Measurements from ENCODE around the gene PLCB4.

PLCB4 gene

DNA sequence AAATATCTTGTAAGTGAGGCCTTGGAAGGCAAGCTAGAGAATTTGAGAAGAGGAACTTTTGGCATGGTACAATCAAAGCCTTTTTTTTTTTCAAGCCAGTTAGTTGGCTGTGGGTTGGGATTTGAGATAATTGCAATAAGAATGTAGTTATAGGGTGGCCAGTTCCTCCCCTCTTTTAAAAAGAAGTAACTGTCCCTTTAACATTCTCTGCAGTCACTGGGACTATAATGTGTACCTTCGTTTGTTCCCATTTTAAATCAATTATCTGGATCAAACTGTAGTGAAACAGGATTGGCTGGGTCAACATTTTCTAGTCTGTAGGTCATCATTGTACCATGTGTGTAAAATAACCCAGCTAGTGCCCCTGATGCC, 233.2 kb downstream of the PLCB4 start:
- DNase-seq (ENCODE audit: low read depth in 2 of 2, low spot score in 1 of 2) = no peak

DNA sequence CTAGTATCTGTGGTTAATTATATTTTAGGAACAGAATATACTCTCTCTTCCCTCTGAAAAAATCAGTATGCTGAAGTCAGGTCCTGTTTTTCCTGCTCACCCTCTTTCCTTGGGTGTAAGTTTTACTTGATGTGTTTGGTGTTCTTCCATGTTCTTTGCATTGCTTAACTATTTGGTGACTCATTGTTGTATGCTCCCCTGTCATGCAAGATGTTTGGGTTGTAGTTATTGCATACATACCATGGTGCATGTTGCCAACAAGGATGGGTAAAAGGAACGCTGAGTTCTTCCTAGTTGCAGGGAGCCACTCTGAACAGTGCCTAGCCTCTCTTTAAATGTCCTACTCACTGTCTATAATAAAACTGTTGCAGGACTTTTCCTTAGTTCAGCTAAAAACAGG, 237.6 kb downstream of the PLCB4 start:
- no peak for DNase-seq (ENCODE audit: low read depth in 2 of 2, low spot score in 1 of 2)

DNA sequence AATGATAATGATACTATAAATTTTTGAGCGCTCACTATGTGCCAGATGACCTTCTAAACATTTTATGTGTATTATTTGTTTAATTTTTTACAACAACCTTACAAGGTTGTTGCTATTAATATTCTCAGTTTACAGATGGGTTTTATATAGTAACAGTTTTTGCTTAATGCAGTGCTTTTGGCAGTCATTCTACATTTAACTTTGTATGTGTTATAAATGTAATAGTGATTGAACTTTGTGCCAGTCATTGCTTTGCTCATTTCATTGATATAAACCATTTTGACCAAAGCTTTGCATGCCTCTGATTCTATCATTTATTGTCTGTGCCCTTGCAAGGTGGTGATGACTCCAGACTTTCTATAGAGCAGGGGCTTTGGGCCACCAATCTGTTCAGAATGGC, 239.2 kb downstream of the PLCB4 start:
- DNase-seq (ENCODE audit: low read depth in 2 of 2, low spot score in 1 of 2) = no peak

- DNase-seq (ENCODE audit: low read depth in 2 of 2, low spot score in 1 of 2) = no peak
Measured at GRCh38 chr20:9311132-9311531, 242.2 kb downstream of the PLCB4 start.

DNA sequence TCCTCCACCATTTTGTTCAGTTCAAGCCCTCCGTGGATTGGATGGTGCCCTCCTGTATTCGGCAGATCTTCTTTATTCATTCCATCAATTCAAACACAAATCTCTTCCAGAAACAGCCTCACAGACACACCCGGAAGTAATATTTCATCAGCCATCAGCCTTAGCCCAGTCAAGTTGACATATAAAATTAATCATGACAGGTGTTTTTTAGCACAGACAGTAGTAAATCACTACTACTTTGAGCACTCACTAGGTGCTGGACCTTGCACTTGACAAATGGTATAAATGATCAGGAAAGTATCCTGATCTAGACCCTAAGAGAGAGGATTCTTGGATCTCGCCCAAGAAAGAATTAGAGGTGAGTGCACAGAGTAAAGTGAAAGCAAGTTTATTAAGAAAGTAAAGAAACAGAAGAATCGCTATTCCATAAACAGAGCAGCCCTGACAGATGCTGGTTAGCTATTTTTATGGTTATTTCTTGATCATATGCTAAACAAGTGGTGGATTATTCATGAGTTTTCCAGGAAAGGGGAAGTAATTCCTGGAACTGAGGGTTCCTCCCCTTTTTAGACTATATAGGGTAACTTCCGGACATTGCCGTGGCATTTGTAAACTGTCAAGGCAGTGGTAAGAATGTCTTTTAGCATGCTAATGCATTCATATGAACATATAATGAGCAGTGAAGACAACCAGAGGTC, 250.9 kb downstream of the PLCB4 start:
- DNase-seq (ENCODE audit: low read depth in 2 of 2, low spot score in 1 of 2) = no peak

GRCh38 chr20:9321007-9321406, 252.1 kb downstream of the PLCB4 start:
- DNase-seq (ENCODE audit: low read depth in 2 of 2, low spot score in 1 of 2) = no peak

- no peak for DNase-seq (ENCODE audit: low read depth in 2 of 2, low spot score in 1 of 2)
Measured at GRCh38 chr20:9322661-9323060, 253.8 kb downstream of the PLCB4 start.

DNA sequence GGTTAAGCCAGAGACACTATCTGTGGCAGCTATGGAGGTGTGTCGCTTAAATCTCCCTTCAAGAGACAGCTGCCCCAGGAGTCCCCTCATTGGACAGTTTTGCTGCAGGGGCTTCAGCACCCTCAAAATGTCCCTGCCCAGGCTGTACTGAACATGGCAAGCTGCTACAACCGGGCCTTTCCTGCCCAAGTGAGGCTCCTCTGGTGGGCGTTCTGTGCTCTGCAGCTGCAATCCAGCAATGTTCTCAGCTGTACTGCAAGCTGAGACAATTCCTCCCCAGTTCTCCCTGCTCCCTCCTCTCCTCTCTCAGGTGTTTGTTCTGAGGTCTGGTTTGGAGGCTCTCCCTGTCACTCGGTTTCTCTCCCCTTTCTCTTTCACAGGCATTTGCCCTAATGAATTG, 254.7 kb downstream of the PLCB4 start:
- DNase-seq (ENCODE audit: low read depth in 2 of 2, low spot score in 1 of 2) = no peak

- DNase-seq (ENCODE audit: low read depth in 2 of 2, low spot score in 1 of 2) = no peak
Measured at GRCh38 chr20:9329355-9330101, 260.6 kb downstream of the PLCB4 start.

DNA sequence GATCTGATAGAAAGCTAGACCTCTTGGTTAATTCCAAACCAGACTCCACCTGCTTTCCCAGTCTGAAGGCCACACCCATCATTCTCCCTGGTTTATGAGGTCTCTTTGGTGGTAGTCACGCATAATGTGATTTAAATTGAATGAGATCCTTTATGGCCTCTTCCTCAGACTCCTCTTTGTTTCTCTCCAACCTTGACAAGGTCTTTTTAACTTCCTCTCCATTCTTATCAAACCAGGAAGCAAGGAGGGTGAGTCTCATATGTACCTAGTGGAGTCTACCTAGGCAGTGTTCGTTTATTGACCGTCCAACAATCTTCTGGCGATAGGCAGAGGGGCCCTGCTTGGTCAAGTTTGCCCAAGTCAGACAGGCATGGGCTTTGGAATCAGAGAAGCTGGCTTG, 261.3 kb downstream of the PLCB4 start:
- DNase-seq (ENCODE audit: low read depth in 2 of 2, low spot score in 1 of 2) = no peak

- DNase-seq (ENCODE audit: low read depth in 2 of 2, low spot score in 1 of 2) = no peak
Measured at GRCh38 chr20:9331707-9332435, 263.0 kb downstream of the PLCB4 start.

DNA sequence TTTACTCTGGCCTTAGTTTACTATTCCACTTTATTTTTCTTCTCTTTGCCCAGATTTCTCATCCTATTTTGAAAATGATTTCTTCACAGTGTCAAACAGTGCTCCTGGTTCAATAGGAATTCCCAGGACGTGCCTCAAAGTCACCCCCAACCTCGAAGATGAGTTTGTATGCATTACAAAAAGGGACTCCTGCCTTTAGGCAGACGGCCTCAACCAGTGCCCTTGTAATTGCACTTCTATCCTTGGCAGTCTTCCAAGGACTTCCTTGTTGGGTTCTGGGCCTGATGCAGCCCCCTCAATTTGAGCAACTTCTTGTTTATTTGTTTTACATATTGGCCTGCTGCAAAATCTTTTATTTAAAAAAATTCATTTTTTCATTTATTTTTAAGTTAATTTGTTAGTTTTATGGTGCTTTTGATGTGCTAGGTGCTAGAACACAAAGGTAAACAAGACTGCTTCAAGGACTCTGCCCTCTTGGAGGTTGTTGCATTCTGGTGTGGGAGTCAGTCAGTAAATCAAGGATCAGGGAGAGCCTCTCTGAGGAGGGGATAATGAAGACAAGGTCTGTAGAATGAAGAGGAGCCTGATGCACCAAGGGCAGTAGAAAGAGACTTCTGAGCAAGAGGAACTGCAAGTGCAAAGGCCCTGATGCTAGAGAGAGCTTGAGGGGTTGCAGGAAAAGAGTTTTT, 264.0 kb downstream of the PLCB4 start:
- DNase-seq (ENCODE audit: low read depth in 2 of 2, low spot score in 1 of 2) = no peak

GRCh38 chr20:9334866-9335265, 266.0 kb downstream of the PLCB4 start:
- DNase-seq (ENCODE audit: low read depth in 2 of 2, low spot score in 1 of 2) = no peak

- DNase-seq (ENCODE audit: low read depth in 2 of 2, low spot score in 1 of 2) = no peak
Measured at GRCh38 chr20:9338101-9338500, 269.2 kb downstream of the PLCB4 start.

DNA sequence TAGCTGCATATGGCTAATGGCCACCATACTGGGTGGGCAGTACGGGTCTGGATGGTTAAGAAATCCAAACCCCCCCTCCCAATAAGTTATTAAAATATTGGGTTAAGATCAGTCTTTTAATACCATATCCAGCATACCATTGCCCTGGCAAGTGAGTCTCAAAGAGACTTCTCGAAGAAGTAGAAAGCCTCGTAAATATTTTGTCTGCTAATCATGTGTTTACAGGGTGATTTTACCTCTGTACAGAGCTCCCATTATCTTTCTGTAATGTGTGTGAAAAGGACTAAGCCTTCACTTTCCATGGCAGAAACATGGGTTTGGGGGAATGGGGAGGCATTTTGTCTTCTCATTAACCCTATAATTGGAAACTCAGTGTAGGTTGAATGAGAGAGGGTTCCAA, 270.8 kb downstream of the PLCB4 start:
- DNase-seq (ENCODE audit: low read depth in 2 of 2, low spot score in 1 of 2) = no peak

DNA sequence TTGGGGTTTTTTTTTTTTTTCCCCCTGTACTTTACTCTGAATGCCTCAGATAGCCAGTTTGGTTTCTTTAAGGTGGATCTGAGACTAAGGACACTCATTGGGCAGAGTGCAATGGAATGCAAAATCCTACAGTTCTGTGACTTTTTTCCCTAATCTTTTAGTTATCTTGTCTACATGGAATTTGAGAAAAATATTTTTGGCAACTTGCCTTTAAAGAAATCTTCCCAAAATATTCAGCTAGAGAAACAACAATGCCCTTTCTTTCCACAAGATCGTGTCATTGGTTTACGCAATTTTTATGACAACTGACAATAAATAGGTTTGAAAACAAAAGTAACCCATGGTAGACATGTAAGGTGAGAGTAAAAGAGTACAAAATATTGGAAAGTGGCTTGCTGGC, 273.8 kb downstream of the PLCB4 start:
- DNase-seq (ENCODE audit: low read depth in 2 of 2, low spot score in 1 of 2) = no peak

DNA sequence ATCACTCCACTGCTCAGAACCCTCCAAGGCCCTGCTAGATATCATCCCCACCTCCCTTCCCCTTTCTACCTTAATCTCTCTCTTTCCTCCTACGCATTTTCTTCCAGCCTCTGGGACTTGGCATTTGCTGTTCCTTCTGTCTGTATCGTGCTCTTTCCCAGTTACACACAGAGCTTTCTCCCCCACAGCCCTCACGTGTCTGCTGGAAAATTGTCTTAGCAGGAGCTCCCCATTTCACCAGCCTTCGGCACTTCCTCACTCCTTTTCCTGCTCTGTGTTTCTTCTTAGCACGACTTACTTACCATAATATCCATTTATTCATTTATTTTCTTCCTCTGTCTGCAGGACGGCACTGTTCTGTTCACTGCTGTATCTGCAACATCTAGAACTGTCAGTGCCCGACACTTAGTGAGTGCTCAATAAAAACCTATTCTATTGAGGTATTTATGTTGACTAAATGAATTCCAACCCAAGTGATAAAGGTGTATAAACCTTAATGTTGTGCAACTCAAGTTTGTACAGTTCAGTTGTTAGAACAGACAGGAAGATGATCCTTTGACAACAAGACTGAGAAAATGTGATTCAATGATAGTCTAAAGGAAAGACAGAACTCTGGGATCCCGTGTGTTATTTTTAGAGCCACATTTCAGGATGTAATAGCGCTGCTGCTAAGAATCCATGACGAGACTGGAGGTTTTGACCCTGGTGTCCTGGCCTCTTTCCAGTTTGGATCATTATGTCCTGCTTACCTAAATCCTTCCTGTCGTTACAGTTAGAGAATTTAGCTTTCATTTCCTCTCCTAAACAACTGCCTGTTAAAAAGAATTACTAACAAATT, 275.4 kb downstream of the PLCB4 start:
- no peak for DNase-seq (ENCODE audit: low read depth in 2 of 2, low spot score in 1 of 2)

- no peak for DNase-seq (ENCODE audit: low read depth in 2 of 2, low spot score in 1 of 2)
Measured at GRCh38 chr20:9348316-9348715, 279.4 kb downstream of the PLCB4 start.

DNA sequence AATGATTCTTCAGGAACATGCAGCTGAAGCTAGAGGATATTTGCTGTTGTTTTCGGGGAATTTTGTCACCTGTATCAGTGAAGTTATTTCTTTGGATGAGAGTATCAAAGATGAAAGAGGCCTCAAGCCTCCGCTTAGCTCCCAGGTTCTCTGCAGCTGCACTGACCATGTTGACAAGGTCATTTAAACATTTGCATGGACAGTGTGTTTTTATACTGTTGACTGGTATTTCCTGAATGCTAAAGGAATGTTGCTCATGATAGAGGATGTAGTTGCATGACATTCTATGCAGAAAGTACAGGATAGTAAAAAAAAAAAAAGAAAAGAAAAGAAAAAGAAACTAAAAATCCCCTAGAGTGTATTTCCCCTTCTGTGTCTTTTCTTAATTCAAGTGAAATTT, 279.9 kb downstream of the PLCB4 start:
- no peak for DNase-seq (ENCODE audit: low read depth in 2 of 2, low spot score in 1 of 2)

DNA sequence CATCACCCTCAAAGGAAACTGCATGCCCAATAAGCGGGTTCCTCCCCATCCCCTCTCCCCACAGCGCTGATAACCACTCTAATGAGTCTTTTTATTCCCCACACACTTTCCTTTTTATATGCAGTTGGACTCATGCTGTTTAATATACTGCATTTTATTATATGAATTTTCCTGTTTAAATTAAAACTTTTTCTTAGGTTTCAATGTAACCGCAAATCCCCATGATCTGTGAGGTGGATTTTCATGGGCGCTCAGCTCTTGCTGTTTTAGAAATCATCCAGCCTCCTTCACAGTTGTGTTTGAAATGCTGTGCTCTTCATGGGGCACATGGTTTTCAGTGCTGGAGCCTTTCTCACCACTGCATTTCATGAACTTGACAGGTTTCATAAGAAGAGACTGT, 280.4 kb downstream of the PLCB4 start:
- DNase-seq (ENCODE audit: low read depth in 2 of 2, low spot score in 1 of 2) = no peak

DNA sequence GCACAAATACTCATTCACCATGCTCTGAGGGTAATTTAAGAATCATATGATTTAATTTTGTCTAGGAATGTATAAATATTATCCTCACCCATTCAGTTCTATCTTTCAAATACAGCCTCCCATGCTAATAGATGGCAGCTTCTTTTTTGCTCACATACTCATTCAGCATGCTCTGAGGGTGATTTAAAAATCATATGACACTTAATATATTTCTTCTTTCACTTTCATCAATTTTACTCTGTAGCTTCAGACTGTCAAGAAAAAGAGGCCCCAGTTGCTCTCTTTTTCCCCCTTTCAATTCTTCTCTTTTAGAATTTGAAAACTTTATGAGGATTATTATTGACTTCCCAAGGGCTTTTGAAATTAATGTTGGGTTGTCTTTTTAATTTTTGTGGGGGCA, 283.9 kb downstream of the PLCB4 start:
- no peak for DNase-seq (ENCODE audit: low read depth in 2 of 2, low spot score in 1 of 2)

Data from stimulated activated CD8-positive, alpha-beta memory T cell treated with anti-CD3 and anti-CD28 coated beads, Interleukin-4, amount 100 ng/mL, for 1 hour (primary cell).